Neural cell (in vitro differentiated cells): ENCODE measurements around the gene FSD1L. TPM values are rescaled to one million over a fixed set of nuclear protein-coding genes. Genes with fewer than 3 reads are reported as not detected.

ENCODE experiments used
- H2AFZ ChIP-seq: fragments of 200-600, 300-800 bp; sonication (generic), shearing (Covaris generic); 2 replicates; pipeline ENCODE4 v1.6.0; 2014; ENCODE audit warnings: low read depth, mild to moderate bottlenecking, antibody characterized with exemption, low read length, moderate library complexity
- H3F3A ChIP-seq: fragments of 200-600 bp; shearing (Covaris generic); 2 replicates; pipeline ENCODE4 v1.6.1; 2016; ENCODE audit warnings: mild to moderate bottlenecking, moderate library complexity, mixed read lengths, antibody characterized with exemption, low read length; ENCODE audit not compliant: insufficient read depth, poor library complexity, severe bottlenecking
- H3K27ac ChIP-seq: fragments of 200-600, 300-800 bp; sonication (generic), shearing (Covaris generic); 2 replicates; pipeline ENCODE4 v1.5.1; 2014; ENCODE audit warnings: mild to moderate bottlenecking, low read length, moderate library complexity
- H3K27me3 ChIP-seq: fragments of 300-800, 200-600 bp; sonication (generic), shearing (Covaris generic); 2 replicates; pipeline ENCODE4 v1.6.0; 2014; ENCODE audit warnings: mild to moderate bottlenecking, low read depth, low read length, moderate library complexity; ENCODE audit not compliant: insufficient read depth
- H3K36me3 ChIP-seq: fragments of 300-800, 200-600 bp; sonication (generic), shearing (Covaris generic); 2 replicates; pipeline ENCODE4 v1.5.1; 2014; ENCODE audit warnings: mild to moderate bottlenecking, antibody characterized with exemption, low read length, moderate library complexity; ENCODE audit not compliant: insufficient read depth
- H3K4me2 ChIP-seq: fragments of 300-800, 200-600 bp; sonication (generic), shearing (Covaris generic); 2 replicates; pipeline ENCODE4 v1.6.0; 2014; ENCODE audit warnings: mild to moderate bottlenecking, low read length
- H3K4me3 ChIP-seq: fragments of 300-800, 200-600 bp; sonication (generic), shearing (Covaris generic); 2 replicates; pipeline ENCODE4 v1.5.1; 2014; ENCODE audit warnings: mild to moderate bottlenecking, low read length, moderate library complexity
- H3K79me2 ChIP-seq: fragments of 200-600 bp; shearing (Covaris generic); replicated peaks from 2 replicates; pipeline ENCODE4 v1.6.0; 2014; ENCODE audit warnings: mild to moderate bottlenecking, low read length, moderate library complexity; ENCODE audit not compliant: insufficient read depth
- H3K9ac ChIP-seq: fragments of 300-800, 200-600 bp; sonication (generic), shearing (Covaris generic); 2 replicates; pipeline ENCODE4 v1.6.1; 2016; ENCODE audit warnings: mild to moderate bottlenecking, low read length, mixed read lengths
- H3K9me2 ChIP-seq: fragments of 200-600 bp; shearing (Covaris generic); 2 replicates; pipeline ENCODE4 v1.6.1; 2016; ENCODE audit warnings: mild to moderate bottlenecking, low read length, mixed read lengths; ENCODE audit not compliant: insufficient read depth
- H3K9me3 ChIP-seq: fragments of 200-600, 300-800 bp; sonication (generic), shearing (Covaris generic); 2 replicates; pipeline ENCODE4 v1.6.1; 2016; ENCODE audit warnings: mild to moderate bottlenecking, mixed run types, low read length, moderate library complexity, mixed read lengths
- H4K20me1 ChIP-seq: fragments of 200-600 bp; shearing (Covaris generic); 2 replicates; pipeline ENCODE4 v1.6.1; 2016; ENCODE audit warnings: mild to moderate bottlenecking, mixed run types; ENCODE audit not compliant: insufficient read depth
- CTCF ChIP-seq: fragments of 450-650 bp; IDR thresholded peaks from 2 replicates; pipeline ENCODE4 v1.5.1; 2014; ENCODE audit warnings: antibody characterized with exemption, mild to moderate bottlenecking, moderate library complexity; ENCODE audit not compliant: poor library complexity, severe bottlenecking
- EP300 ChIP-seq: fragments of 450-650 bp; conservative IDR thresholded peaks from 2 replicates; pipeline ENCODE4 v1.6.1; 2014; ENCODE audit warnings: antibody characterized with exemption, mild to moderate bottlenecking, moderate library complexity; ENCODE audit not compliant: poor library complexity, severe bottlenecking
- EZH2 ChIP-seq: fragments of 200-600, 300-800 bp; shearing (Covaris generic), sonication (generic); IDR thresholded peaks from 2 replicates; pipeline ENCODE4 v1.6.1; 2014; ENCODE audit warnings: antibody characterized with exemption, low read length, borderline replicate concordance, mild to moderate bottlenecking; ENCODE audit not compliant: insufficient read depth, poor library complexity, severe bottlenecking
- MXI1 ChIP-seq: fragments of 450-650 bp; conservative IDR thresholded peaks from 2 replicates; pipeline ENCODE4 v1.6.1; 2014; ENCODE audit warnings: antibody characterized with exemption, mild to moderate bottlenecking; ENCODE audit not compliant: poor library complexity, severe bottlenecking
- POLR2AphosphoS5 ChIP-seq: IDR thresholded peaks from 2 replicates; pipeline ENCODE4 v1.6.1; 2012
- RAD21 ChIP-seq: fragments of 450-650 bp; conservative IDR thresholded peaks from 2 replicates; pipeline ENCODE4 v1.6.1; 2014; ENCODE audit warnings: antibody characterized with exemption, mild to moderate bottlenecking, moderate library complexity
- REST ChIP-seq: IDR thresholded peaks from 2 replicates; pipeline ENCODE4 v1.6.1; 2012; ENCODE audit warnings: borderline replicate concordance
- SMC3 ChIP-seq: fragments of 450-650 bp; conservative IDR thresholded peaks from 2 replicates; pipeline ENCODE4 v1.6.1; 2014; ENCODE audit warnings: antibody characterized with exemption, mild to moderate bottlenecking, moderate library complexity; ENCODE audit not compliant: poor library complexity
- TAF1 ChIP-seq: IDR thresholded peaks from 2 replicates; pipeline ENCODE4 v1.6.1; 2012; ENCODE audit warnings: low read depth
- polyA plus RNA-seq: library from polyadenylated mRNA; depleted of rRNA; stranded (reverse); fragments of >200 nt; gene quantifications from 2 replicates; pipeline ENCODE4 v1.2.3, GENCODE V29; 2014

FSD1L gene
- polyA plus RNA-seq, 1 donor from 2014 or later: 42.8 TPM

- H3K27ac ChIP-seq: no peak overlapping the region
- H2AFZ ChIP-seq: no peak overlapping the region
- H3K9me2 ChIP-seq: no peaks in the 10 kb centered on the region
- no peaks in the 10 kb centered on the region for H3K9me3 ChIP-seq
- H3K79me2 ChIP-seq: peaks cover 26% of the 10 kb centered on the region
- no peak overlapping the region for H3K4me3 ChIP-seq
- no peak overlapping the region for H3K4me2 ChIP-seq
- no peaks in the 10 kb centered on the region for H3K27me3 ChIP-seq
- H4K20me1 ChIP-seq: no peaks in the 10 kb centered on the region
- TF ChIP-seq CTCF (no peak), MXI1 (no peak), EP300 (no peak)
- H3F3A ChIP-seq: no peaks in the 10 kb centered on the region
- peaks cover 27% of the 10 kb centered on the region for H3K36me3 ChIP-seq
- H3K9ac ChIP-seq: no peak overlapping the region
Observed at GRCh38 chr9:105466898-105467455, 19.1 kb downstream of the FSD1L start.

GRCh38 chr9:105468875-105469274, 21.0 kb downstream of the FSD1L start:
- H3K9me3 ChIP-seq: no peaks in the 10 kb centered on the region
- H3K4me3 ChIP-seq: no peak overlapping the region
- H3K79me2 ChIP-seq: peaks cover 18% of the 10 kb centered on the region
- H3K9ac ChIP-seq: no peak overlapping the region
- no peaks in the 10 kb centered on the region for H4K20me1 ChIP-seq
- TF ChIP-seq CTCF: no peak
- no peak for TF ChIP-seq RAD21
- TF ChIP-seq SMC3: no peak
- TF ChIP-seq EP300: no peak
- TF ChIP-seq MXI1: no peak
- no peak for TF ChIP-seq POLR2AphosphoS5
- no peak for TF ChIP-seq REST
- TF ChIP-seq TAF1: no peak
- TF ChIP-seq EZH2: no peak
- no peaks in the 10 kb centered on the region for H3K9me2 ChIP-seq
- no peaks in the 10 kb centered on the region for H3K27me3 ChIP-seq
- H3F3A ChIP-seq: no peaks in the 10 kb centered on the region
- H3K36me3 ChIP-seq: peaks cover 27% of the 10 kb centered on the region
- H3K27ac ChIP-seq: no peak overlapping the region
- H2AFZ ChIP-seq: no peak overlapping the region
- no peak overlapping the region for H3K4me2 ChIP-seq
